B cell (primary cell): ENCODE results near the gene TBC1D21. TPM values are rescaled to one million over a fixed set of nuclear protein-coding genes. Genes with fewer than 3 reads are reported as not detected.

Experiments
- ATAC-seq: fragments of 200-7000 bp; cut with Tn5 transposase; one replicate; pipeline ENCODE4 v1.10.0; 2021; ENCODE audit warnings: low read depth, mild to moderate bottlenecking, moderate number of reproducible peaks, moderate library complexity
- CTCF ChIA-PET: fragments of 350-600 bp; sonication (Branson Sonifier 250); formaldehyde crosslinking; loops from one replicate; lab custom pipeline; 2021; ENCODE audit warnings: antibody characterized with exemption, inconsistent platforms; lab: Charles Lee
- POLR2A ChIA-PET: fragments of 350-600 bp; sonication (Branson Sonifier 250); formaldehyde crosslinking; loops from one replicate; lab custom pipeline; 2021; ENCODE audit warnings: antibody characterized with exemption; lab: Charles Lee
- DNase-seq: peaks from one replicate; pipeline ENCODE4 v3.0.0; 2013
- H2AFZ ChIP-seq: 2 replicates; pipeline ENCODE4 v1.6.1; 2012; ENCODE audit warnings: mild to moderate bottlenecking, low read depth, low read length; ENCODE audit not compliant: insufficient read depth, poor library complexity, severe bottlenecking
- H3K27ac ChIP-seq, 2 donors: 1 replicate in 1 of 2; 2 replicates in 1 of 2; pipeline ENCODE4 v1.5.1; 2012 to 2013; ENCODE audit warnings: low read length in 2 of 2, mild to moderate bottlenecking in 2 of 2, moderate library complexity in 1 of 2
- H3K27me3 ChIP-seq, 4 experiments: fragments of 200-600 bp in 1 of 4; sonication (generic) in 1 of 4; replicated peaks in 1 of 4; 1 replicate in 2 of 4; 2 replicates in 2 of 4; pipeline versions ENCODE4 v1.6.1 to v1.7.0; 2013 to 2016; ENCODE audit warnings: low read length in 3 of 4, mild to moderate bottlenecking in 2 of 4, mixed read lengths in 1 of 4, moderate library complexity in 1 of 4; ENCODE audit not compliant: insufficient read depth in 4 of 4, control insufficient read depth in 3 of 4; ENCODE audit errors: control extremely low read depth in 1 of 4
- H3K36me3 ChIP-seq, 2 experiments: replicated peaks in 1 of 2; 1 replicate in 1 of 2; 2 replicates in 1 of 2; pipeline versions ENCODE4 v1.6.1 to v1.7.1; 2013; ENCODE audit warnings: low read length in 1 of 2; ENCODE audit not compliant: insufficient read depth in 2 of 2, control insufficient read depth in 1 of 2; ENCODE audit errors: control extremely low read depth in 1 of 2, extremely low read depth in 1 of 2
- H3K4me1 ChIP-seq, 2 donors: fragments of 200-600 bp in 1 of 2; sonication (generic) in 1 of 2; 1 replicate in 1 of 2; 2 replicates in 1 of 2; pipeline versions ENCODE4 v1.5.1 to v1.6.1; 2013 to 2017; ENCODE audit warnings: low read length in 2 of 2; ENCODE audit not compliant: control insufficient read depth in 2 of 2, insufficient read depth in 2 of 2
- H3K4me2 ChIP-seq: replicated peaks from 2 replicates; pipeline ENCODE3; 2012; ENCODE audit warnings: mild to moderate bottlenecking, low read depth, low read length; ENCODE audit not compliant: poor library complexity, severe bottlenecking
- H3K4me3 ChIP-seq, 5 experiments: fragments of 200-600 bp in 1 of 5; sonication (generic) in 1 of 5; 1 replicate in 3 of 5; 2 replicates in 2 of 5; pipeline versions ENCODE4 v1.5.1 to v1.7.0; 2011 to 2016; ENCODE audit warnings: low read length in 4 of 5, mild to moderate bottlenecking in 4 of 5, low read depth in 2 of 5, control low read depth in 1 of 5, moderate library complexity in 1 of 5; ENCODE audit not compliant: insufficient read depth in 1 of 5; ENCODE audit errors: control extremely low read depth in 1 of 5, extremely low read depth in 1 of 5
- H3K79me2 ChIP-seq: fragments of 200-600 bp; sonication (generic); one replicate; pipeline ENCODE4 v1.6.0; 2016; ENCODE audit warnings: low read length; ENCODE audit not compliant: control insufficient read depth, insufficient read depth
- H3K9ac ChIP-seq: fragments of 200-600 bp; sonication (generic); 2 replicates; pipeline ENCODE4 v1.6.1; 2017; ENCODE audit warnings: mild to moderate bottlenecking, low read length, moderate library complexity
- H3K9me3 ChIP-seq, 3 donors: one replicate each; pipeline versions ENCODE4 v1.6.1 to v1.7.1; 2013; ENCODE audit warnings: low read length in 2 of 3; ENCODE audit not compliant: control insufficient read depth in 2 of 3, insufficient read depth in 1 of 3; ENCODE audit errors: control extremely low read depth in 1 of 3
- H4K20me1 ChIP-seq: 2 replicates; pipeline ENCODE4 v1.6.0; 2012; ENCODE audit warnings: mild to moderate bottlenecking, low read length; ENCODE audit not compliant: insufficient read depth, control insufficient read depth, poor library complexity, severe bottlenecking
- H3K27ac Mint-ChIP-seq: one replicate; pipeline ENCODE4 v1.8.0; 2021; ENCODE audit warnings: mixed read lengths
- H3K27me3 Mint-ChIP-seq: one replicate; pipeline ENCODE4 v1.8.0; 2021; ENCODE audit warnings: mixed read lengths
- H3K4me1 Mint-ChIP-seq: one replicate; pipeline ENCODE4 v1.8.0; 2021; ENCODE audit warnings: mixed read lengths
- H3K4me3 Mint-ChIP-seq: one replicate; pipeline ENCODE4 v1.8.0; 2021; ENCODE audit warnings: mixed read lengths
- H3K9me3 Mint-ChIP-seq: one replicate; pipeline ENCODE4 v1.8.0; 2022; ENCODE audit warnings: mixed read lengths; ENCODE audit not compliant: insufficient read depth
- EZH2 ChIP-seq: IDR thresholded peaks from 2 replicates; pipeline ENCODE4 v1.6.1; 2012; ENCODE audit warnings: borderline replicate concordance, low read depth, mild to moderate bottlenecking, moderate library complexity, low read length; ENCODE audit not compliant: insufficient read depth, poor library complexity, severe bottlenecking
- WGBS: methylation state at CpG from one replicate; pipeline ENCODE4 v1.1.5; 2013; ENCODE audit warnings: missing lambda C conversion rate; ENCODE audit not compliant: insufficient coverage; 5-methylcytosine and 5-hydroxymethylcytosine counted together
- intact Hi-C: fragments of 100-400 bp; cut with micrococcal nuclease; formaldehyde crosslinking; loops from one replicate; pipeline ENCODE4 v1.10.0; 2022
- polyA plus RNA-seq: library from polyadenylated mRNA; depleted of rRNA; stranded (reverse); fragments of >200 nt; gene quantifications from 2 replicates; pipeline ENCODE4 v1.2.3, GENCODE V29; 2012
- total RNA-seq, 2 donors: library from RNA; stranded (reverse); fragments of 120-200 nt in 1 of 2; gene quantifications; 1 replicate in 1 of 2; 2 replicates in 1 of 2; pipeline versions ENCODE4 v1.2.3 to v1.2.4, GENCODE V29; 2013 to 2022
- TF ChIP-seq, protein P1 (sequence below): fragments of 200-600 bp; IDR thresholded peaks from one replicate; pipeline ENCODE4 v1.8.0; 2022; ENCODE audit warnings: antibody characterized with exemption, mild to moderate bottlenecking

The TBC1D21 gene
- total and polyA plus RNA-seq, 2 donors (not counting 1 experiment from before 2014, with no cell fraction given) = not detected

- peaks cover 0 to 5% (median 0%) of the 10 kb centered on the region in 4 experiments for H3K27me3 ChIP-seq
- H3K4me3 Mint-ChIP-seq = no peak overlapping the region
- WGBS = 100% methylated on average over 1 of the region's 6 CpGs
- no peak overlapping the region for H3K27ac Mint-ChIP-seq
- no peaks in the 10 kb centered on the region for H3K9me3 Mint-ChIP-seq
- H3K27ac ChIP-seq = no peak overlapping the region
- TF ChIP-seq EZH2 = no peak
- TF ChIP-seq, protein P1, sequence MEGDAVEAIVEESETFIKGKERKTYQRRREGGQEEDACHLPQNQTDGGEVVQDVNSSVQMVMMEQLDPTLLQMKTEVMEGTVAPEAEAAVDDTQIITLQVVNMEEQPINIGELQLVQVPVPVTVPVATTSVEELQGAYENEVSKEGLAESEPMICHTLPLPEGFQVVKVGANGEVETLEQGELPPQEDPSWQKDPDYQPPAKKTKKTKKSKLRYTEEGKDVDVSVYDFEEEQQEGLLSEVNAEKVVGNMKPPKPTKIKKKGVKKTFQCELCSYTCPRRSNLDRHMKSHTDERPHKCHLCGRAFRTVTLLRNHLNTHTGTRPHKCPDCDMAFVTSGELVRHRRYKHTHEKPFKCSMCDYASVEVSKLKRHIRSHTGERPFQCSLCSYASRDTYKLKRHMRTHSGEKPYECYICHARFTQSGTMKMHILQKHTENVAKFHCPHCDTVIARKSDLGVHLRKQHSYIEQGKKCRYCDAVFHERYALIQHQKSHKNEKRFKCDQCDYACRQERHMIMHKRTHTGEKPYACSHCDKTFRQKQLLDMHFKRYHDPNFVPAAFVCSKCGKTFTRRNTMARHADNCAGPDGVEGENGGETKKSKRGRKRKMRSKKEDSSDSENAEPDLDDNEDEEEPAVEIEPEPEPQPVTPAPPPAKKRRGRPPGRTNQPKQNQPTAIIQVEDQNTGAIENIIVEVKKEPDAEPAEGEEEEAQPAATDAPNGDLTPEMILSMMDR = no peak
- H3K4me1 Mint-ChIP-seq = peaks cover 7% of the 10 kb centered on the region
- ChIA-PET POLR2A (no interaction called here), CTCF (no interaction called here)
- intact Hi-C loops = no loop called here
- no peaks in the 10 kb centered on the region for H4K20me1 ChIP-seq
- no peak overlapping the region for H3K9ac ChIP-seq
- no peak overlapping the region for H2AFZ ChIP-seq
- H3K4me2 ChIP-seq = no peak overlapping the region
- peaks cover 13% of the 10 kb centered on the region for H3K27me3 Mint-ChIP-seq
- no peaks in the 10 kb centered on the region for H3K79me2 ChIP-seq
- no peaks in the 10 kb centered on the region for H3K36me3 ChIP-seq
- H3K4me3 ChIP-seq = no peak overlapping the region
- DNase-seq (no peak), ATAC-seq (no peak)
- H3K4me1 ChIP-seq = peaks cover 0 to 4% of the 10 kb centered on the region in 2 donors
- H3K9me3 ChIP-seq = peaks cover 0 to 12% (median 0%) of the 10 kb centered on the region in 3 donors
These were observed 46.3 kb downstream of the TBC1D21 start for GRCh38 chr15:73919706-73920105.

DNA sequence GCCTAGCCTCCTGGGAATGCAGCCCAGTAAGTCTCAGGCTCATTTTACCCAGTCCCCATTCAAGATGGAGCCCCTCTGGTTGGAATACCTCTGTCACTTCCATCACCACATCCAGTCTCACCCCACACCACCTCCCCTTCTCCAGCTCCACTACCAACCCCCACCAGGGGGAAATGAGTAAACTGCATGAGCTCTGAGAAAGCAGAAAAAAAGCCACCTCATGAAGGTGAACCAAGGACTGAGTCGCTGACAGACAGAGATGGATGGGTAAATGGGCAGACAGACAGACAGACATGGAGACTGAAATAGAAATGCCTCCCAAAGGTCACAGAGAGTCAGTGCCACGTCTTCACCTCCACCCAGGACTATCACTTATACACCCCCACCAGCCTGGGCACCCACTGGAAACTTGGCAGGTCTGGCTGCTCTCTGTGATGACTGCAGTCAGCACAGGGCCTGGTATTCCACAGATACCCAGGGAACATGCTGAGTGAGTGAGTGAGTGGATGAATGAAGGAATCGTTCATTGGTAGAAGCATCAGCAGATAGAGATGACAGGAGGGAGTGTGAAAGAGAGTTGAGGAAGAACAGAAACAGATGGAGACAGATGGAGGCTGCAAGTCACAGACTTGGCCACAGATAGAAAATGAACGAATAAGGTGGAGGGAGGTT lies 48.0 kb downstream of the TBC1D21 start:
- Mint-ChIP-seq H3K4me3 (no peak overlapping the region), H3K27ac (no peak overlapping the region), H3K4me1 (peaks cover 9% of the 10 kb centered on the region), H3K9me3 (no peaks in the 10 kb centered on the region), H3K27me3 (peaks cover 8% of the 10 kb centered on the region)
- Histone ChIP-seq H3K9me3 (peaks cover 0 to 4% (median 0%) of the 10 kb centered on the region in 3 donors), H3K9ac (no peak overlapping the region), H3K4me1 (peaks cover 0 to 4% of the 10 kb centered on the region in 2 donors), H3K4me3 (no peak overlapping the region), H3K79me2 (no peaks in the 10 kb centered on the region), H2AFZ (no peak overlapping the region), H4K20me1 (no peaks in the 10 kb centered on the region), H3K36me3 (no peaks in the 10 kb centered on the region), H3K4me2 (no peak overlapping the region), H3K27me3 (peaks cover 0 to 6% (median 0%) of the 10 kb centered on the region in 4 experiments), H3K27ac (no peak overlapping the region)
- ATAC-seq (no peak), DNase-seq (no peak)
- TF ChIP-seq EZH2 = no peak
- TF ChIP-seq, protein P1 = no peak
- ChIA-PET CTCF (no interaction called here), POLR2A (interaction anchor here (0.6 kb wide), 1 partner anchor 489 kb away, joined by 6 read pairs; no protein-coding TSS in a partner anchor)
- 79% methylated on average over 4 of the region's 4 CpGs for WGBS
- intact Hi-C loops = no loop called here
